Measurements from ENCODE around the gene RYR1. TPM values are rescaled to one million over a fixed set of nuclear protein-coding genes. Genes with fewer than 3 reads are reported as not detected.

The RYR1 gene
- total RNA-seq, 1 donor, result not detected

GRCh38 chr19:38400361-38400760 is 33.1 kb upstream of the RYR1 start:
- no peak for TF ChIP-seq CTCF (IDR thresholded peaks at IDR 0.05; ENCODE audit: insufficient read depth, low read length)
- H3K4me3 ChIP-seq (ENCODE audit: low read depth, low read length), result no peak overlapping the region
- DNase-seq (ENCODE audit: low read depth), result no peak

GRCh38 chr19:38401148-38401547 is 32.3 kb upstream of the RYR1 start:
- no peak for DNase-seq (ENCODE audit: low read depth)

DNA sequence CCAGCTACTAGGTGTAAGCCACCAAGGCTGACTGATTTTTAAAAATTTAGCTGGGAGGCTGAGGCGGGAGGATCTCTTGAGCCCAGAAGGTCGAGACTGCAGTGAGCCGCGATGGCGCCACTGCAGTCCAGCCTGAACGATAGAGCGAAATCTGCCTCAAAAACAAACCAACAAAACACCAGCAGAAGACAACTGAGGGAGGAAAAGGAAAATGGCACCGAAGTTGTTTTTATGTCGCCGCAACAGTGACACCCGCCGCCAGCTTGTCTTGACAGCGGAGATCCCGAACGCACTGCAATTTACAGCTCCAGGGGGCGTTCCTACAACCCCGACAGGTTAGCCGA is 30.9 kb upstream of the RYR1 start:
- DNase-seq (ENCODE audit: low read depth), result no peak

More at GRCh38 chr19:38401148-38401547, 32.3 kb upstream of the RYR1 start:
- no peak for TF ChIP-seq CTCF (IDR thresholded peaks at IDR 0.05; ENCODE audit: insufficient read depth, low read length)
- H3K4me3 ChIP-seq (ENCODE audit: low read depth, low read length), result no peak overlapping the region

DNA sequence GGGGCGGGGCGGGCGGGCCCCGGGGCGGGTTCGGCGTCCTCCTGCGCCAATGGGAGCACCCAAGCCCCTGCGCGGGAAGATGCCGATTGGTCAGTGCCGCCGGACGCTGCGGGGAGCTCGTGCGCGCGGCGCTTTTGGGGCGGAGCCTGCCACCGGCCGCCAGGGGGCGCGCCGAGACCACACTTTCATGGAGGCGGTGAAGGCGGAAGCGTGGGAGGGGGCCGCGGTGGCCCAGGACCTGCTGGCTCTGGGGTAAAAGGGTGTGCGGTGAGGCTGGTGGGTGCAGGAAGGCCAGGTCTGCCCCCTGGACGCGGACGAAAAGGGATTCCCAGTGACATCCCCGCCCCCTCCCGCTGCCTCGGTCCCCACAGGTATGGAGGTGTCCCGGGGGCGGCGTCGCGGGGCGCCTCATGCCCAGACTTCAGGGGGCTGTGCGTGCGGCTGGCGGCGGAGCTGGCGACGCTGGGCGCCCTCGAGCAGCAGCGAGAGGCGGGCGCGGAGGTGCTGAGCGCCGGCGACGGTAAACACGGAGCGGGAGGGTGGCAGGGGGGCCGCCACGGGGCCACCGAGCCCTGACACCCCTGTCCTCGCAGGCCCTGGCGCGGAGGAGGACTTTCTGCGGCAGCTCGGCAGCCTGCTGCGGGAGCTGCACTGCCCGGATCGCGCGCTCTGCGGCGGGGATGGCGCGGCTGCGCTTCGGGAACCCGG is 30.4 kb upstream of the RYR1 start, which contains the start of gene FAM98C:
Gene FAM98C (plus strand): TSS at position 127 of the 708 bp plus-strand sequence. CDS start 61 bp downstream, at position 188.
- peak; percentile 71 for TF ChIP-seq CTCF (IDR thresholded peaks at IDR 0.05; ENCODE audit: insufficient read depth, low read length)
- H3K4me3 ChIP-seq (ENCODE audit: low read depth, low read length), result peak within 1 kb of the TSS; percentile 93
- peak; percentile 93 for DNase-seq (ENCODE audit: low read depth)

More for the DNA sequence above, 30.9 kb upstream of the RYR1 start:
- no peak for TF ChIP-seq CTCF (IDR thresholded peaks at IDR 0.05; ENCODE audit: insufficient read depth, low read length)
- H3K4me3 ChIP-seq (ENCODE audit: low read depth, low read length), result peak overlapping the region; percentile 62

DNA sequence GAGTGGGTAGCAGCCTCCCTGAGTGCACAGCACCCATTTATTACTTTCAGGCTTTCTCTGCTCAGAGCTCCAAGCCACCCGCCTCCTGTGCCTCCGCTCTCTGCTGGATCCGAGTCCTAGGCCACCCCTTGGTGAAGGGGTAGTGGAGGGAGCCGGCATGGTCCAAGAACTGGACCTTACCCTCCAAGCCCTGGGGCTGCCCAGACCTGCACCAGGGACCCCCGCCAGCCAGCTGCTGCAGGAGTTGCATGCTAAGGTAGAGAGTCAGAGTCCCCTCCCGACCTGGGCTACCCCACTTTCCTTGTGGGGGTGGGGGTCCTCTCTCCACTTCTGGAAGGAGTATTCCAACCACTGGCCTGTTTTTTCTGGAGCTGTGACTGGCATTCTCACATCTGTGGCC is 28.6 kb upstream of the RYR1 start:
- H3K4me3 ChIP-seq (ENCODE audit: low read depth, low read length), result no peak overlapping the region
- TF ChIP-seq CTCF (IDR thresholded peaks at IDR 0.05; ENCODE audit: insufficient read depth, low read length), result no peak
- DNase-seq (ENCODE audit: low read depth), result no peak

DNA sequence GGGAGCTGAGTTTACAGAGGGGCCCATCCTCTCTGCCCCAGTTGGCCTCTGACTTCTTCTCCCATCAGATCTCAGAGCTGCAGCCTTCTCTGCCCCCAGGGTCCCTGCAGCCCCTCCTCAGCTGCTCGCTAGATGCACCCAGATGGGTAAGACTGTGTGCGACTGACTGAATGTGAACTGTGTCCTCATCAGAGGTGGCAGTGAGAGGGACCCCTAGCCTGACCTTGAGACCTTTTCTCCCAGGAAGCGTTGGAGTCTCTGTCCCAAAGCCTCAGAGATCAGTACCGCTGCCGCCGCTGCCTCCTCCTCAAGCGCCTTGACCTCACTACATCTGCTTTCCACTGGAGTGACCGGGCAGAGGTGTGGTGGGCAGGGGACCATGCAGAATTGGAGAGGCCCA is 28.2 kb upstream of the RYR1 start:
- H3K4me3 ChIP-seq (ENCODE audit: low read depth, low read length), result no peak overlapping the region
- no peak for TF ChIP-seq CTCF (IDR thresholded peaks at IDR 0.05; ENCODE audit: insufficient read depth, low read length)
- DNase-seq (ENCODE audit: low read depth), result no peak

All from fibroblast of the aortic adventitia (primary cell).